Astrocyte of the spinal cord (primary cell): ENCODE data around the gene SFMBT1.

Experiments
- DNase-seq: peaks from one replicate; pipeline ENCODE4 v3.0.0; 2011; ENCODE audit warnings: low read depth, low spot score
- H3K4me3 ChIP-seq: 2 replicates; pipeline ENCODE4 v1.5.1; 2011; ENCODE audit warnings: low read depth, mild to moderate bottlenecking, low read length, moderate library complexity
- CTCF ChIP-seq: IDR thresholded peaks from 2 replicates; pipeline ENCODE4 v1.5.1; 2012; ENCODE audit warnings: low read depth, mild to moderate bottlenecking, low read length, inconsistent platforms
- in situ Hi-C: cut with HindIII; loops from 2 replicates; pipeline ENCODE4 v1.10.0; 2017; ENCODE audit warnings: low sequenced_read_pairs

The SFMBT1 gene

GRCh38 chr3:52983336-52983807, 62.5 kb downstream of the SFMBT1 start:
- DNase-seq: no peak
- no peak overlapping the region for H3K4me3 ChIP-seq
- in situ Hi-C loops: no loop called here
- TF ChIP-seq CTCF: no peak

GRCh38 chr3:52982839-52983238, 63.0 kb downstream of the SFMBT1 start:
- DNase-seq: no peak
- in situ Hi-C loops: no loop called here
- no peak for TF ChIP-seq CTCF
- no peak overlapping the region for H3K4me3 ChIP-seq

- no peak for DNase-seq
- in situ Hi-C loops: no loop called here
- TF ChIP-seq CTCF: no peak
- H3K4me3 ChIP-seq: no peak overlapping the region
These were observed 66.5 kb downstream of the SFMBT1 start for GRCh38 chr3:52979190-52979983.

- in situ Hi-C loops: no loop called here
- no peak overlapping the region for H3K4me3 ChIP-seq
- DNase-seq: no peak
- no peak for TF ChIP-seq CTCF
These were observed 67.6 kb downstream of the SFMBT1 start for GRCh38 chr3:52978109-52978754.

GRCh38 chr3:52973806-52974205, 72.1 kb downstream of the SFMBT1 start:
- no peak for TF ChIP-seq CTCF
- H3K4me3 ChIP-seq: no peak overlapping the region
- in situ Hi-C loops: no loop called here
- peak; percentile 14 for DNase-seq

- no peak for TF ChIP-seq CTCF
- DNase-seq: no peak
- in situ Hi-C loops: no loop called here
- no peak overlapping the region for H3K4me3 ChIP-seq
These were observed 74.0 kb downstream of the SFMBT1 start for GRCh38 chr3:52971895-52972294.
